Psoas muscle (tissue), 8 donors: ENCODE data around the gene KLHL29. TPM values are rescaled to one million over a fixed set of nuclear protein-coding genes. Genes with fewer than 3 reads are reported as not detected.

Experiments
- ATAC-seq, 4 donors: fragments of 200-7000 bp; cut with Tn5 transposase; one replicate each; pipeline ENCODE4 v1.9.1; 2020; ENCODE audit warnings: moderate library complexity in 3 of 4, mild to moderate bottlenecking in 2 of 4
- DNase-seq, 2 donors: peaks; one replicate each; pipeline ENCODE4 v3.0.0-alpha.2; 2020
- H3K27ac ChIP-seq: fragments of 200-600 bp; one replicate; pipeline ENCODE4 v1.8.0; 2022
- H3K27me3 ChIP-seq, 3 donors: fragments of 200-600 bp in 1 of 3; one replicate each; pipeline versions ENCODE4 v1.6.1 to v1.8.0; 2013 to 2022; ENCODE audit warnings: low read length in 2 of 3, mild to moderate bottlenecking in 2 of 3, moderate library complexity in 1 of 3; ENCODE audit not compliant: insufficient read depth in 3 of 3
- H3K36me3 ChIP-seq, 2 donors: fragments of 200-600 bp in 1 of 2; one replicate each; pipeline versions ENCODE4 v1.6.1 to v1.8.0; 2013 to 2022; ENCODE audit warnings: low read depth in 1 of 2, mild to moderate bottlenecking in 1 of 2, moderate library complexity in 1 of 2; ENCODE audit not compliant: insufficient read depth in 1 of 2
- H3K4me1 ChIP-seq: fragments of 200-600 bp; one replicate; pipeline ENCODE4 v1.8.0; 2022
- H3K4me3 ChIP-seq: fragments of 200-600 bp; one replicate; pipeline ENCODE4 v1.8.0; 2022; ENCODE audit warnings: mild to moderate bottlenecking
- H3K9me3 ChIP-seq: fragments of 200-600 bp; one replicate; pipeline ENCODE4 v1.8.0; 2022
- CTCF ChIP-seq: fragments of 200-600 bp; IDR thresholded peaks from one replicate; pipeline ENCODE4 v1.8.0; 2022; ENCODE audit warnings: antibody characterized with exemption
- WGBS, 3 donors: extraction: QIAGEN DNeasy Blood & Tissue Kit; methylation state at CpG; one replicate each; pipeline versions ENCODE4 v1.1.6 to v1.1.7; 2013; 5-methylcytosine and 5-hydroxymethylcytosine counted together
- intact Hi-C, 2 donors: fragments of 100-400 bp; cut with DNase I; formaldehyde crosslinking; loops; one replicate each; pipeline versions ENCODE4 v1.11.0 to v1.14.2; 2022
- polyA plus RNA-seq, 3 donors: library from polyadenylated mRNA; stranded (reverse); fragments of 200-250 nt; gene quantifications; one replicate each; pipeline ENCODE4 v1.2.3, GENCODE V29; 2013
- total RNA-seq, 4 donors: library from RNA; stranded (reverse); fragmentation: NEBNext Ultra II Directional in 2 of 4; extraction: Animal tissue kit (Norgen Biotek cat#: 25700) in 2 of 4; gene quantifications; one replicate each; pipeline versions ENCODE4 v1.2.1 to v1.2.4, GENCODE V29; 2021 to 2023
- donor health status: healthy with polysubstance abuse.
- donor health status: DM: no; HTN: no; CAD: no; lungs with moderate emphysema.
- donor health status: Bipolar disorder and iron deficiency.
- donor health status: healthy.
- donor health status: DM: yes; HTN: yes; CAD: no.
- donor health status: DM: no; HTN: no; CAD: no.
- donor health status: DM: no; HTN: no; CAD: no.
- donor health status: DM: yes; HTN: yes; CAD: no.

The KLHL29 gene
- total and polyA plus RNA-seq, 7 donors = 4.4 to 14.1 (median 6.8) TPM

GRCh38 chr2:23419171-23420090, 34.5 kb downstream of the KLHL29 start:
- no peaks in the 10 kb centered on the region for H3K27me3 ChIP-seq
- peak overlapping the region; percentile 50 for H3K27ac ChIP-seq
- H3K9me3 ChIP-seq = no peaks in the 10 kb centered on the region
- intact Hi-C loops = loop anchor here (10.0 kb wide), 2 partner anchors 165 to 335 kb away; no protein-coding TSS in a partner anchor
- WGBS, 3 donors = 79 to 84% (median 84%) methylated on average over 25 of the region's 25 CpGs
- peaks cover 7% of the 10 kb centered on the region for H3K4me1 ChIP-seq
- DNase-seq (peak in 1 of 2 donors; percentile 68), ATAC-seq (peak; percentile 18 to 73 (median 56))
- H3K36me3 ChIP-seq = no peaks in the 10 kb centered on the region
- TF ChIP-seq CTCF = no peak
- H3K4me3 ChIP-seq = no peak overlapping the region

GRCh38 chr2:23420091-23420839, 35.3 kb downstream of the KLHL29 start:
- Histone ChIP-seq H3K9me3 (no peaks in the 10 kb centered on the region), H3K4me3 (no peak overlapping the region), H3K36me3 (no peaks in the 10 kb centered on the region), H3K27ac (no peak overlapping the region), H3K4me1 (peaks cover 13% of the 10 kb centered on the region), H3K27me3 (no peaks in the 10 kb centered on the region)
- TF ChIP-seq CTCF = no peak
- no peak for DNase-seq
- 91 to 92% (median 92%) methylated on average over 26 of the region's 26 CpGs for WGBS, 3 donors
- no peak for ATAC-seq
- intact Hi-C loops = loop anchor here in 1 of 2 donors (10.0 kb wide), 1 partner anchor 165 kb away; no protein-coding TSS in a partner anchor

GRCh38 chr2:23420840-23421476, 36.0 kb downstream of the KLHL29 start:
- DNase-seq (no peak), ATAC-seq (no peak)
- Histone ChIP-seq H3K4me3 (no peak overlapping the region), H3K36me3 (no peaks in the 10 kb centered on the region), H3K9me3 (no peaks in the 10 kb centered on the region), H3K27me3 (no peaks in the 10 kb centered on the region), H3K4me1 (peaks cover 20% of the 10 kb centered on the region), H3K27ac (no peak overlapping the region)
- WGBS, 3 donors = 84 to 89% (median 86%) methylated on average over 9 of the region's 9 CpGs
- no peak for TF ChIP-seq CTCF
- intact Hi-C loops = loop anchor here in 1 of 2 donors (10.0 kb wide), 1 partner anchor 164 kb away; no protein-coding TSS in a partner anchor

GRCh38 chr2:23422089-23423061, 37.4 kb downstream of the KLHL29 start:
- 86 to 93% (median 91%) methylated on average over 11 of the region's 11 CpGs for WGBS, 3 donors
- ATAC-seq = no peak

More at GRCh38 chr2:23422089-23423061, 37.4 kb downstream of the KLHL29 start:
- H3K4me3 ChIP-seq = no peak overlapping the region
- H3K4me1 ChIP-seq = peaks cover 25% of the 10 kb centered on the region
- no peaks in the 10 kb centered on the region for H3K9me3 ChIP-seq
- no peaks in the 10 kb centered on the region for H3K27me3 ChIP-seq
- DNase-seq = no peak
- no peak for TF ChIP-seq CTCF
- no peaks in the 10 kb centered on the region for H3K36me3 ChIP-seq
- no peak overlapping the region for H3K27ac ChIP-seq
- intact Hi-C loops = loop anchor here in 1 of 2 donors (10.0 kb wide), 1 partner anchor 162 kb away; no protein-coding TSS in a partner anchor
